Psoas muscle (tissue), 8 donors: ENCODE results near the gene MPRIP. TPM values are rescaled to one million over a fixed set of nuclear protein-coding genes. Genes with fewer than 3 reads are reported as not detected.

Experiments
- ATAC-seq, 4 donors: fragments of 200-7000 bp; cut with Tn5 transposase; one replicate each; pipeline ENCODE4 v1.9.1; 2020; ENCODE audit warnings: moderate library complexity in 3 of 4, mild to moderate bottlenecking in 2 of 4
- DNase-seq, 2 donors: peaks; one replicate each; pipeline ENCODE4 v3.0.0-alpha.2; 2020
- H3K27ac ChIP-seq: fragments of 200-600 bp; one replicate; pipeline ENCODE4 v1.8.0; 2022
- H3K27me3 ChIP-seq, 3 donors: fragments of 200-600 bp in 1 of 3; one replicate each; pipeline versions ENCODE4 v1.6.1 to v1.8.0; 2013 to 2022; ENCODE audit warnings: low read length in 2 of 3, mild to moderate bottlenecking in 2 of 3, moderate library complexity in 1 of 3; ENCODE audit not compliant: insufficient read depth in 3 of 3
- H3K36me3 ChIP-seq, 2 donors: fragments of 200-600 bp in 1 of 2; one replicate each; pipeline versions ENCODE4 v1.6.1 to v1.8.0; 2013 to 2022; ENCODE audit warnings: low read depth in 1 of 2, mild to moderate bottlenecking in 1 of 2, moderate library complexity in 1 of 2; ENCODE audit not compliant: insufficient read depth in 1 of 2
- H3K4me1 ChIP-seq: fragments of 200-600 bp; one replicate; pipeline ENCODE4 v1.8.0; 2022
- H3K4me3 ChIP-seq: fragments of 200-600 bp; one replicate; pipeline ENCODE4 v1.8.0; 2022; ENCODE audit warnings: mild to moderate bottlenecking
- H3K9me3 ChIP-seq: fragments of 200-600 bp; one replicate; pipeline ENCODE4 v1.8.0; 2022
- WGBS, 3 donors: extraction: QIAGEN DNeasy Blood & Tissue Kit; methylation state at CpG; one replicate each; pipeline versions ENCODE4 v1.1.6 to v1.1.7; 2013; 5-methylcytosine and 5-hydroxymethylcytosine counted together
- intact Hi-C, 2 donors: fragments of 100-400 bp; cut with DNase I; formaldehyde crosslinking; loops; one replicate each; pipeline versions ENCODE4 v1.11.0 to v1.14.2; 2022
- polyA plus RNA-seq, 3 donors: library from polyadenylated mRNA; stranded (reverse); fragments of 200-250 nt; gene quantifications; one replicate each; pipeline ENCODE4 v1.2.3, GENCODE V29; 2013
- total RNA-seq, 4 donors: library from RNA; stranded (reverse); fragmentation: NEBNext Ultra II Directional in 2 of 4; extraction: Animal tissue kit (Norgen Biotek cat#: 25700) in 2 of 4; gene quantifications; one replicate each; pipeline versions ENCODE4 v1.2.1 to v1.2.4, GENCODE V29; 2021 to 2023
- TF ChIP-seq, protein P1 (sequence below): fragments of 200-600 bp; IDR thresholded peaks from one replicate; pipeline ENCODE4 v1.8.0; 2022; ENCODE audit warnings: antibody characterized with exemption
- donor health status: healthy with polysubstance abuse.
- donor health status: DM: no; HTN: no; CAD: no; lungs with moderate emphysema.
- donor health status: Bipolar disorder and iron deficiency.
- donor health status: healthy.
- donor health status: DM: yes; HTN: yes; CAD: no.
- donor health status: DM: no; HTN: no; CAD: no.
- donor health status: DM: no; HTN: no; CAD: no.
- donor health status: DM: yes; HTN: yes; CAD: no.

MPRIP gene
- total and polyA plus RNA-seq, 7 donors = 142 to 322 (median 244) TPM

DNA sequence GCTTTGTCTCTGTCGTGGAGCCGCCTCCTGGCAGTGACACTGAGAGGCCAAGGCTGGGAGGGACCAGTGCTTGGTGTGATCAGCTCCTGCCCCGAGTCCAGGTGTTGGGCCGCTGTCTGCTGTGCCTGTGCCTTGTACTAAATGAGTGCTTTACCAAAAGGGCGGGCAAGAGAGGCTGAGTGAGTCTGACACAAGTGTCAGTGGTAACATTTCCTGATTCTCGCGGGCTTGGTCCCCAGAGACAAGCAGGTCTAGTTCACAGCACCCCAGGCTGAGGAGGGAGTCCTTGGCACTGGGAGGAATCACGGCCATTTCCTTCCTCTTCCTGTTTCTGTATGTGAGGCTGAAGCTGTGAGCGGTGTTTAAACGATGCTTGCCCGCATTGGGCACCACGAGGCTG lies 133.7 kb downstream of the MPRIP start:
- DNase-seq (no peak), ATAC-seq (no peak)
- TF ChIP-seq, protein P1, sequence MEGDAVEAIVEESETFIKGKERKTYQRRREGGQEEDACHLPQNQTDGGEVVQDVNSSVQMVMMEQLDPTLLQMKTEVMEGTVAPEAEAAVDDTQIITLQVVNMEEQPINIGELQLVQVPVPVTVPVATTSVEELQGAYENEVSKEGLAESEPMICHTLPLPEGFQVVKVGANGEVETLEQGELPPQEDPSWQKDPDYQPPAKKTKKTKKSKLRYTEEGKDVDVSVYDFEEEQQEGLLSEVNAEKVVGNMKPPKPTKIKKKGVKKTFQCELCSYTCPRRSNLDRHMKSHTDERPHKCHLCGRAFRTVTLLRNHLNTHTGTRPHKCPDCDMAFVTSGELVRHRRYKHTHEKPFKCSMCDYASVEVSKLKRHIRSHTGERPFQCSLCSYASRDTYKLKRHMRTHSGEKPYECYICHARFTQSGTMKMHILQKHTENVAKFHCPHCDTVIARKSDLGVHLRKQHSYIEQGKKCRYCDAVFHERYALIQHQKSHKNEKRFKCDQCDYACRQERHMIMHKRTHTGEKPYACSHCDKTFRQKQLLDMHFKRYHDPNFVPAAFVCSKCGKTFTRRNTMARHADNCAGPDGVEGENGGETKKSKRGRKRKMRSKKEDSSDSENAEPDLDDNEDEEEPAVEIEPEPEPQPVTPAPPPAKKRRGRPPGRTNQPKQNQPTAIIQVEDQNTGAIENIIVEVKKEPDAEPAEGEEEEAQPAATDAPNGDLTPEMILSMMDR = no peak
- H3K27ac ChIP-seq = no peak overlapping the region
- 75 to 77% (median 76%) methylated on average over 12 of the region's 12 CpGs for WGBS, 3 donors
- peaks cover 2% of the 10 kb centered on the region for H3K4me1 ChIP-seq
- H3K36me3 ChIP-seq = peaks cover 9 to 100% of the 10 kb centered on the region in 2 donors
- H3K27me3 ChIP-seq = no peaks in the 10 kb centered on the region
- H3K4me3 ChIP-seq = no peak overlapping the region
- H3K9me3 ChIP-seq = no peaks in the 10 kb centered on the region
- intact Hi-C loops = no loop called here

DNA sequence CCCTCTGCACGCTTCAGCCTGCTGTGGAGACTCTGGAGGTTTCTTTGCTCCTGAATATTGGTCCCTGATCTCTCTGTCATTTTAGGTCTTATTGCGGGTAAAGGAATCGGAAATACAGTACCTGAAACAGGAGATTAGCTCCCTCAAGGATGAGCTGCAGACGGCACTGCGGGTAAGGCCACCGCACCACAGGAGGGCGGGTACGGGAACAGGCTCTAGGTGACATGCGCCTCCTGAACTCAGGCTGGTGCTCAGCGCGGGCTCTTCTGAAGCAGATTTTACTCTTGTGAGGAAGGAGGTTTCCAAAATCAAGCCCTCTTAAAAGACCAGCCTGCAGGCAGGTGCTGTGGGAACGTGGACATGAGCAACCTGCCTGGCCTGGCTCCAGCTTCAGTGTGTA lies 134.1 kb downstream of the MPRIP start:
- H3K4me1 ChIP-seq = no peaks in the 10 kb centered on the region
- H3K4me3 ChIP-seq = no peak overlapping the region
- ATAC-seq (no peak), DNase-seq (no peak)
- no peaks in the 10 kb centered on the region for H3K9me3 ChIP-seq
- WGBS, 3 donors = 92% methylated on average over 12 of the region's 12 CpGs
- TF ChIP-seq, protein P1 = no peak
- no peak overlapping the region for H3K27ac ChIP-seq
- peaks cover 9 to 100% of the 10 kb centered on the region in 2 donors for H3K36me3 ChIP-seq
- H3K27me3 ChIP-seq = no peaks in the 10 kb centered on the region
- intact Hi-C loops = no loop called here

DNA sequence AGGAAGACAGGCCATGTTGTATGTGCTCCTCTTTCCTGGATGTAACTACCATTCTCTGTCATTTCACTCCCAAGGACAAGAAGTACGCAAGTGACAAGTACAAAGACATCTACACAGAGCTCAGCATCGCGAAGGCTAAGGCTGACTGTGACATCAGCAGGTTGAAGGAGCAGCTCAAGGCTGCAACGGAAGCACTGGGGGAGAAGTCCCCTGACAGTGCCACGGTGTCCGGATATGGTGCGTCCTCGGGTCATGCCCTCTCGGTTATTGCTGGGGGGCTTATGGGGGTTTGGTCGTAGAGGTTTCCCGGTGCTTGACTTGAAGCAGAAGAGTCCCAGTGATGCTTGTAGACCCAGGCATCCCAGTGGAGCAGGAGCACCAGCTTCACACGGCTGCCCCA lies 134.9 kb downstream of the MPRIP start:
- TF ChIP-seq, protein P1 = no peak
- H3K4me3 ChIP-seq = no peak overlapping the region
- H3K9me3 ChIP-seq = no peaks in the 10 kb centered on the region
- no peak for ATAC-seq
- no peak overlapping the region for H3K27ac ChIP-seq
- no peaks in the 10 kb centered on the region for H3K27me3 ChIP-seq
- DNase-seq = no peak
- peaks cover 12 to 100% of the 10 kb centered on the region in 2 donors for H3K36me3 ChIP-seq
- 91 to 95% (median 91%) methylated on average over 12 of the region's 12 CpGs for WGBS, 3 donors
- no peaks in the 10 kb centered on the region for H3K4me1 ChIP-seq
- intact Hi-C loops = no loop called here

DNA sequence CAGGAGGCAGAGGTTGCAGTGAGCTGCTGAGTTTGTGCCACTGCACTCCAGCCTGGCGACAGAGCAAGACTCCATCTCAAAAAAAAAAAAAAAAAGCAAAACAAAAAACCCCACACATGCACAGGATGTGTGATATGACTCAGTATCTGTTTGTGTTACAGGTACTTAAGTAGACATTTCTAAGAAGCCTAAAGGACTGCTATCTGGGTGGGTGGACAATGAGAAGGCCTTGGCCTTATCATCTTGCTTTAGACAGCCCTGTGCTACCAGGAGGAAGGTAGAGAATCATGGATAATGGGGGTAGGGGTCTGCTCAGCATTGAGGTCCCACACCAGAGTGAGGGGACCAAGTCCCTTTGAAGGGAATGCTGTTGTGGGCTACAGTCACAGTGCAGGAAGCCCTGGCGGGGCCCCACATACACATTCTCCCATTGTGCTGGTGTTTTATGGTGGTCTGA lies 137.1 kb downstream of the MPRIP start:
- Histone ChIP-seq H3K27me3 (no peaks in the 10 kb centered on the region), H3K27ac (no peak overlapping the region), H3K36me3 (peaks cover 12 to 100% of the 10 kb centered on the region in 2 donors), H3K9me3 (no peaks in the 10 kb centered on the region), H3K4me1 (no peaks in the 10 kb centered on the region), H3K4me3 (no peak overlapping the region)
- DNase-seq (no peak), ATAC-seq (no peak)
- intact Hi-C loops = no loop called here
- TF ChIP-seq, protein P1 = no peak
- WGBS, 3 donors = 87 to 96% (median 95%) methylated on average over 2 of the region's 2 CpGs

DNA sequence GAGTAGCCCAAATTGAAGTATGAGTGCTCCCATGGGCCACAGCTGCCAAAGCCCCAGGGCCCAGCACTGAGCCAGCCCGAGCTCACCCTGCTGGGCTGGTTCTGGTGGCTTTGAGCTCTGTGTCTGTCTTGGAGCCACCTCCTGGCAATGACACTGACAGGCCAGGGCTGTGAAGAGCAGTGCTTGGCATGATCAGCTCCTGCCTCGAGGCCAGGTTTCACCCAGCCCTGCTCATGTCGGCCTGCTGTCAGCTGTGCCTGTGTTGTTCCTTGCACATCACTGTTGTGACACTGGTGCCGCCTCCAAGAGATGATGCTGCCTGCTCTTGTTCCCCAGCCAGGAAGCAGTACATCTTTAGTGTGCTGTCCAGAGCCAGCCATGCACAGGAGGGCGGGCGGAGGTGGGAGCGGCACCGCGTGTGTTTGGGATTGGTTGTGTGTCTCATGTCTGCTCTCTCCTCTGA lies 137.9 kb downstream of the MPRIP start:
- Histone ChIP-seq H3K9me3 (no peaks in the 10 kb centered on the region), H3K27ac (peak overlapping the region; percentile 70), H3K36me3 (peaks cover 14 to 100% of the 10 kb centered on the region in 2 donors), H3K27me3 (no peaks in the 10 kb centered on the region), H3K4me3 (no peak overlapping the region), H3K4me1 (no peaks in the 10 kb centered on the region)
- DNase-seq = peak in 1 of 2 donors; percentile 72
- TF ChIP-seq, protein P1 = no peak
- 66 to 78% (median 66%) methylated on average over 9 of the region's 9 CpGs for WGBS, 3 donors
- intact Hi-C loops = loop anchor here in 1 of 2 donors (10.0 kb wide), 1 partner anchor 175 kb away; no protein-coding TSS in a partner anchor
- ATAC-seq = peak; percentile 45 to 82 (median 73)
